Gastroesophageal sphincter (tissue), 4 donors: ENCODE data around the gene MESP2. TPM values are rescaled to one million over a fixed set of nuclear protein-coding genes. Genes with fewer than 3 reads are reported as not detected.
A peak's percentile ranks its signal among the peaks of the same experiment; 100 is the strongest.

Experiments used
- ATAC-seq: fragments of 150-250 bp; one replicate; pipeline ENCODE4 v1.9.1; 2016; ENCODE audit warnings: mild to moderate bottlenecking, moderate library complexity
- H3K27ac ChIP-seq, 4 donors: fragments of 200-600 bp; sonication (generic) in 3 of 4; 1 replicate in 3 of 4; 2 replicates in 1 of 4; pipeline ENCODE4 v1.5.1; 2016 to 2019
- H3K27me3 ChIP-seq: fragments of 200-600 bp; sonication (generic); one replicate; pipeline ENCODE4 v1.5.1; 2019
- H3K36me3 ChIP-seq, 2 donors: fragments of 200-600 bp; sonication (generic); one replicate each; pipeline ENCODE4 v1.5.1; 2019; ENCODE audit warnings: control low read depth in 1 of 2
- H3K4me1 ChIP-seq, 3 donors: fragments of 200-600 bp; sonication (generic); 1 replicate in 2 of 3; 2 replicates in 1 of 3; pipeline ENCODE4 v1.5.1; 2016 to 2019; ENCODE audit warnings: control low read depth in 2 of 3
- H3K4me3 ChIP-seq, 2 donors: fragments of 200-600 bp; sonication (generic); one replicate each; pipeline ENCODE4 v1.5.1; 2019; ENCODE audit warnings: mild to moderate bottlenecking in 1 of 2, moderate library complexity in 1 of 2
- H3K9me3 ChIP-seq, 3 donors: fragments of 200-600 bp; sonication (generic); one replicate each; pipeline ENCODE4 v1.5.1; 2017 to 2019; ENCODE audit warnings: control low read depth in 2 of 3
- CTCF ChIP-seq, 4 experiments: fragments of 200-600 bp in 2 of 4; fragments of 450-650 bp in 2 of 4; sonication (generic) in 1 of 4; IDR thresholded peaks; one replicate each; pipeline ENCODE4 v1.5.1; 2017 to 2019; ENCODE audit warnings: antibody characterized with exemption in 4 of 4, mild to moderate bottlenecking in 2 of 4, moderate library complexity in 2 of 4
- EP300 ChIP-seq: sonication (generic); formaldehyde crosslinking; IDR thresholded peaks from one replicate; pipeline ENCODE4 v1.6.1; 2017; ENCODE audit warnings: antibody characterized with exemption, mild to moderate bottlenecking
- POLR2A ChIP-seq, 2 donors: fragments of 450-650 bp; IDR thresholded peaks; one replicate each; pipeline ENCODE4 v1.6.1; 2017; ENCODE audit warnings: antibody characterized with exemption in 2 of 2, mild to moderate bottlenecking in 2 of 2, moderate library complexity in 1 of 2
- POLR2AphosphoS5 ChIP-seq: sonication (generic); formaldehyde crosslinking; IDR thresholded peaks from one replicate; pipeline ENCODE4 v1.6.1; 2017; ENCODE audit warnings: antibody characterized with exemption
- WGBS, 2 donors: methylation state at CpG; one replicate each; pipeline ENCODE4 v1.1.5; 2018; ENCODE audit warnings: low coverage in 1 of 2; 5-methylcytosine and 5-hydroxymethylcytosine counted together
- total RNA-seq, 4 donors: library from RNA; depleted of rRNA; stranded (reverse); fragments of >200 nt; gene quantifications; one replicate each; pipeline ENCODE4 v1.1.0, GENCODE V29; 2016

MESP2 gene
- total RNA-seq, 4 donors from 2014 or later: not detected

DNA sequence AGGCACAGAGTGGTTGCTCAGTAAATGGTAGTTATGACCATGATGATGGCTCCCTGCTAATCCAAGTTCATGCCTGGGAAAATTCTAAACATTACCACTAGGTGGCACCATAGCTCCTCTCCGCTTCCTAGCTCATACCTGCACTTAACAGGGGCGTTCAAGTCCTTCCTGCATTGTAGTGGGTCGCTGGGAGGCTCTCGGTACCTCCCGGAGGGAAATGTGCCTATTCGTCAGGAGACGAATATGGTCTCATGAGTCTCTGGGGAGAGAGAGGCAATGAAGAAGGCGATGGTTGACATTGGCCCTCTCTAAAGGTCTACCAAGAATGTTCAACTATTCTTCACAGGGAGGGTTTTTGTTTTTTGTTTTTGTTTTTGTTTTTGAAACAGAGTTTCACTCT, 36.0 kb upstream of the MESP2 start:
- Histone ChIP-seq H3K27me3 (peaks cover 15% of the 10 kb centered on the region), H3K36me3 (no peaks in the 10 kb centered on the region), H3K27ac (no peak overlapping the region), H3K4me1 (no peaks in the 10 kb centered on the region), H3K9me3 (no peaks in the 10 kb centered on the region), H3K4me3 (no peak overlapping the region)
- WGBS, 2 donors: 0 to 5% methylated on average over 3 to 4 of the region's 8 CpGs
- TF ChIP-seq POLR2AphosphoS5: no peak
- TF ChIP-seq CTCF (IDR thresholded peaks at IDR 0.05): peak in 3 of 4 experiments; percentile 86 to 92 (median 89)
- peak; percentile 85 for ATAC-seq

GRCh38 chr15:89743011-89743410, 33.1 kb upstream of the MESP2 start:
- 40 to 100% methylated on average over 1 of the region's 8 CpGs for WGBS, 2 donors
- TF ChIP-seq POLR2AphosphoS5 (no peak), EP300 (no peak)
- no peak for ATAC-seq
- no peaks in the 10 kb centered on the region for H3K36me3 ChIP-seq
- peaks cover 8% of the 10 kb centered on the region for H3K27me3 ChIP-seq
- no peak overlapping the region for H3K4me3 ChIP-seq
- H3K27ac ChIP-seq: no peak overlapping the region
- H3K9me3 ChIP-seq: no peaks in the 10 kb centered on the region
- no peaks in the 10 kb centered on the region for H3K4me1 ChIP-seq

DNA sequence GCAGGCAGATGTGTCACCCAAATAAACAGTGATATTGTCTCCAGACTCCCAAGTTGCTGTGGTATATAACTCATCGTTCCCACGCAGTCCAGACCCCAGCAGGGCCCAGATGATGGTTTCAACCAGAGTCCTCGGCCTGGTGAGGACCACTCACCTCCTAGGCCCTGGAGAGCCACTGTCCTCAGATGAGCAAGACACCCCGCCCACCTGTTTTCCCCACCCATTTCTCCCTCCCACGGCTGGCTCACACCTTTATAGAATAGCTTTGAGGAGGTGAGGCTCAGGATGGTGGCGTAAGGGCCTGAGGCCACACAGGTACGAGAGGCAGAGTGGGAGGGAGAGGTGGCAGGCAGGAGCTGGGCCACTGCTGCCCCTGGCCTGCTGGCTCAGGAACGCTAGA, 32.5 kb upstream of the MESP2 start:
- WGBS, 2 donors: 73% methylated on average over 3 of the region's 8 CpGs; no CpG with 5 or more reads in 1 of the 2 donors
- no peak for ATAC-seq
- Histone ChIP-seq H3K27ac (no peak overlapping the region), H3K27me3 (peaks cover 8% of the 10 kb centered on the region), H3K4me3 (no peak overlapping the region), H3K9me3 (no peaks in the 10 kb centered on the region), H3K36me3 (no peaks in the 10 kb centered on the region), H3K4me1 (no peaks in the 10 kb centered on the region)
- TF ChIP-seq POLR2A (IDR thresholded peaks at IDR 0.05): no peak

- WGBS, 2 donors: 80% methylated on average over 1 of the region's 13 CpGs; no CpG with 5 or more reads in 1 of the 2 donors
- Histone ChIP-seq H3K27ac (no peak overlapping the region), H3K4me1 (peaks cover 0 to 8% (median 4%) of the 10 kb centered on the region in 3 donors), H3K9me3 (no peaks in the 10 kb centered on the region), H3K4me3 (no peak overlapping the region), H3K36me3 (no peaks in the 10 kb centered on the region), H3K27me3 (peaks cover 8% of the 10 kb centered on the region)
- TF ChIP-seq EP300 (no peak), CTCF (IDR thresholded peaks at IDR 0.05) (no peak), POLR2AphosphoS5 (no peak), POLR2A (IDR thresholded peaks at IDR 0.05) (no peak)
- ATAC-seq: no peak
These were observed 31.0 kb upstream of the MESP2 start for GRCh38 chr15:89745131-89745530.

GRCh38 chr15:89745768-89746167, 30.4 kb upstream of the MESP2 start:
- no peaks in the 10 kb centered on the region for H3K36me3 ChIP-seq
- H3K27me3 ChIP-seq: peaks cover 8% of the 10 kb centered on the region
- ATAC-seq: no peak
- H3K4me1 ChIP-seq: peaks cover 0 to 13% (median 6%) of the 10 kb centered on the region in 3 donors
- no peaks in the 10 kb centered on the region for H3K9me3 ChIP-seq
- no peak overlapping the region for H3K4me3 ChIP-seq
- H3K27ac ChIP-seq: no peak overlapping the region
- TF ChIP-seq EP300: no peak
- TF ChIP-seq POLR2A (IDR thresholded peaks at IDR 0.05): no peak
- TF ChIP-seq CTCF (IDR thresholded peaks at IDR 0.05): no peak
- no peak for TF ChIP-seq POLR2AphosphoS5
- 7 to 40% methylated on average over 1 of the region's 1 CpG for WGBS, 2 donors

GRCh38 chr15:89746386-89746780, 29.7 kb upstream of the MESP2 start:
- no peaks in the 10 kb centered on the region for H3K36me3 ChIP-seq

More at GRCh38 chr15:89746386-89746780, 29.7 kb upstream of the MESP2 start:
- TF ChIP-seq CTCF (IDR thresholded peaks at IDR 0.05): no peak
- ATAC-seq: no peak
- no peaks in the 10 kb centered on the region for H3K9me3 ChIP-seq
- H3K4me1 ChIP-seq: peaks cover 0 to 17% (median 6%) of the 10 kb centered on the region in 3 donors
- H3K27me3 ChIP-seq: peaks cover 8% of the 10 kb centered on the region
- H3K27ac ChIP-seq: no peak overlapping the region
- 69 to 90% methylated on average over 2 to 8 of the region's 9 CpGs for WGBS, 2 donors
- no peak overlapping the region for H3K4me3 ChIP-seq
